Brain microvascular endothelial cell (primary cell): ENCODE data around the gene FBXO42.

Source experiments
- DNase-seq: peaks from one replicate; pipeline ENCODE4 v3.0.0-alpha.2; 2020
- H3K27ac ChIP-seq: fragments of 250-450 bp; sonication (Bioruptor Pico); 2 replicates; pipeline ENCODE4 v1.5.1; 2020; ENCODE audit warnings: mild to moderate bottlenecking, moderate library complexity
- H3K27me3 ChIP-seq: fragments of 250-450 bp; sonication (Bioruptor Pico); replicated peaks from 2 replicates; pipeline ENCODE4 v1.5.1; 2020; ENCODE audit warnings: mild to moderate bottlenecking
- H3K36me3 ChIP-seq: fragments of 250-450 bp; sonication (Bioruptor Pico); replicated peaks from 2 replicates; pipeline ENCODE4 v1.5.1; 2020; ENCODE audit warnings: mild to moderate bottlenecking
- H3K4me3 ChIP-seq: 2 replicates; pipeline ENCODE4 v1.5.1; 2011; ENCODE audit warnings: low read depth, mild to moderate bottlenecking, control low read depth, low read length, moderate library complexity
- CTCF ChIP-seq: IDR thresholded peaks from 2 replicates; pipeline ENCODE4 v1.5.1; 2011; ENCODE audit warnings: low read depth, mild to moderate bottlenecking, moderate library complexity, low read length, control low read depth, inconsistent platforms; ENCODE audit errors: missing control alignments
- in situ Hi-C: cut with HindIII; loops from 2 replicates; pipeline ENCODE4 v1.10.0; 2017; ENCODE audit warnings: low sequenced_read_pairs, low pct_ligation_motif_present

FBXO42 gene

GRCh38 chr1:16293538-16293937 is 58.7 kb downstream of the FBXO42 start:
- in situ Hi-C loops, result no loop called here
- Histone ChIP-seq H3K27me3 (no peaks in the 10 kb centered on the region), H3K36me3 (no peaks in the 10 kb centered on the region), H3K27ac (no peak overlapping the region), H3K4me3 (no peak overlapping the region)
- TF ChIP-seq CTCF, result no peak
- no peak for DNase-seq

- H3K27ac ChIP-seq, result no peak overlapping the region
- DNase-seq, result no peak
- H3K27me3 ChIP-seq, result no peaks in the 10 kb centered on the region
- H3K4me3 ChIP-seq, result no peak overlapping the region
- in situ Hi-C loops, result no loop called here
- H3K36me3 ChIP-seq, result no peaks in the 10 kb centered on the region
- no peak for TF ChIP-seq CTCF
Measured at GRCh38 chr1:16292739-16293138, 59.5 kb downstream of the FBXO42 start.

- in situ Hi-C loops, result no loop called here
- H3K27ac ChIP-seq, result no peak overlapping the region
- no peaks in the 10 kb centered on the region for H3K36me3 ChIP-seq
- no peak overlapping the region for H3K4me3 ChIP-seq
- TF ChIP-seq CTCF, result no peak
- DNase-seq, result no peak
- no peaks in the 10 kb centered on the region for H3K27me3 ChIP-seq
Measured at GRCh38 chr1:16289959-16290358, 62.3 kb downstream of the FBXO42 start.

- no peak overlapping the region for H3K27ac ChIP-seq
- no peak for DNase-seq
- no peak overlapping the region for H3K4me3 ChIP-seq
- no peaks in the 10 kb centered on the region for H3K27me3 ChIP-seq
- H3K36me3 ChIP-seq, result no peaks in the 10 kb centered on the region
- no peak for TF ChIP-seq CTCF
- in situ Hi-C loops, result no loop called here
Measured at GRCh38 chr1:16286122-16286521, 66.2 kb downstream of the FBXO42 start.

- no peak overlapping the region for H3K27ac ChIP-seq
- TF ChIP-seq CTCF, result no peak
- in situ Hi-C loops, result no loop called here
- H3K36me3 ChIP-seq, result no peaks in the 10 kb centered on the region
- H3K27me3 ChIP-seq, result no peaks in the 10 kb centered on the region
- DNase-seq, result no peak
- H3K4me3 ChIP-seq, result no peak overlapping the region
Measured at GRCh38 chr1:16281765-16282164, 70.5 kb downstream of the FBXO42 start.

- H3K36me3 ChIP-seq, result no peaks in the 10 kb centered on the region
- no peak overlapping the region for H3K4me3 ChIP-seq
- in situ Hi-C loops, result no loop called here
- no peak overlapping the region for H3K27ac ChIP-seq
- no peaks in the 10 kb centered on the region for H3K27me3 ChIP-seq
- DNase-seq, result no peak
- no peak for TF ChIP-seq CTCF
Measured at GRCh38 chr1:16279186-16279585, 73.1 kb downstream of the FBXO42 start.
